GM19372 (cell line): ENCODE measurements around the gene SULT1A2.
"Not testable (repeated sequence)": the region's sequence is repeated elsewhere in the genome, so short reads cannot be mapped to it uniquely, and the experiment has no call there.

Experiments used
- ATAC-seq: cut with Tn5 transposase; IDR thresholded peaks from one replicate; pipeline ENCODE4 v1.9.1; 2021; ENCODE audit warnings: mild to moderate bottlenecking, low read depth, moderate library complexity; ENCODE audit not compliant: unreplicated experiment

Gene SULT1A2

DNA sequence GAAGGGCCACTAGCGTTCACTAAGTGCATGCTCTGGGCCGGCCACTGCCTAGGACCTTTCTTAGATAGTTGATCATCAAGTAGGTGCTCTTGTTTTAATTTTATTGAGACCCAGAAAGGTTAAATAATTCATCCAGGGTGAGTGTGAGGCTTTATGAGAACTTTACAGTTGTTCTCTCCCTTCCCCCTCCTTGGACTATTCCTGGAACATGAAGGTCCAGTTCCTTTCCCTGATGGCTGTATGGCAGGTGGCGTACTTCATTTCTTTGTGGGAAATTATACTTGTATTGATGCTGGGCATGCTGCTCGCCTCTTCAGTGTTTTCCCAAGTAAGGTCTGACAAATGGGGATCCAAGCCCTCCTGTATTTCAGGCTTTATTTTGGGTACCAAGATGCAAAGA is 34.7 kb downstream of the SULT1A2 start:
- no peak for ATAC-seq

DNA sequence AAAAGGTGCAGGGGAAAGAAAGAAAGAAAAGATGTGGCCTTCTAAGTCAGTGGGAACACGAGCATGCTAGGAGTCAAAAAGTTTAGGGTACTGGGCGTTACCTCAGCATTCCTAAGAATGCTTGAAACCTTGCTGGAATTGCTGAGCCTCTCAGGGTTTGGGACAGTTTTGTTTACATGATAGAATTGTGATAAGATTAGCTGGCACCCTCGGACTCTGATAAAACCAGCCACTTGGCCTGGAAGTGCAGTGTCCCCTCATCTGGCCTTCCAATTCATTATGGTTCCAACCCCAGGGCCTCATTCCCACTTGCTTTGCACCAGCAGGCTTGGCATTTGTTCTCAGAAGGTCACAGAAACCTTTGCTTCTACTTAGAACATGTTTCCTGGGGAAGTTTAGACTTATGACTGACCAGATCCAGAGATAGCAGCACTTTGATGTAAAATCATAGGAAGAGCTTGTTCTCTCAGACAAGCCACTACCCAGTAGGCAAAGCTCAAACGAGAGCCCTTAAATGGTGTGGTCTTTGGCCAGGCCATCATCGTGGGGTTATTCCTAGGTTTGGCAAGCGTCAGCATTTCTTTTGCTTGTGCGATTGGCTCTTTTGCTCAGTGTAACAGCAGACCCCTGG is 35.2 kb downstream of the SULT1A2 start:
- ATAC-seq: no peak

DNA sequence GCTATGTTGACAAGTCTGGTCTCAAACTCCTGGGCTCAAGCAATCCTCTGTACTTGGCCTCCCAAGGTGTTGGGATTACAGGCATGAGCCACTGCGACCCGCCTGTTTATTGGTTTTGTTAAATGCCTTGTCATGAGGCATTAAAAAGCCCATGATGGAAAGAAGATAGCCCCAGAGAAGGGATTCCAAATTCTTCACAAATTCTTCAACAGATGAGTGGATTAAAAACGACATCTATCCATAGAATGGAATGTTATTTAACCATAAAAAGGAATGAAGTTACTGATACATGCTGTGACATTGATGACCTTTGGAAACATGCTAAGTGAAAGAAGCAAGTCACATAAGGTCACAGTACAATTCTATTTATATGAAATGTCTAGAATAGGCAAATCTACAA is 38.4 kb downstream of the SULT1A2 start:
- no peak for ATAC-seq

DNA sequence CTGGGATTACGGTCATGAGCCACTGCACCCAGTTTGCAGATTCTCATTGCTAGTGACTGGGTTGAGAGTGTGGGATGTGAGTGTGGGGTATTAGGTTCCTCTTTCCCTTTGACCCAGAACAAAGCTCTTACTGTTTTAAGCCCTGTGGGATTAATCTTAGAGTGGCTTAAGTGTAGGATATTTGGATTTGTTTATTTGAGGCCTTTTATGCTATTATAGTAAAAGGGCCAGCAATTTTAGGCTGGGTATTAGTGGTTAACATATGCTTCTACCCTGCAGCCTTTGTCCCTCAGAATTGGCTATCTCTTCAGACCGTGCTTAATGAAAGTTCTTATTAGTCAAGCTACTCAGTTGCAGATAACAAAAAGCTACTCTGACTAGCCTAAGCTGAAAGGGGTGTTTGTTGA is 39.9 kb downstream of the SULT1A2 start:
- no peak for ATAC-seq

DNA sequence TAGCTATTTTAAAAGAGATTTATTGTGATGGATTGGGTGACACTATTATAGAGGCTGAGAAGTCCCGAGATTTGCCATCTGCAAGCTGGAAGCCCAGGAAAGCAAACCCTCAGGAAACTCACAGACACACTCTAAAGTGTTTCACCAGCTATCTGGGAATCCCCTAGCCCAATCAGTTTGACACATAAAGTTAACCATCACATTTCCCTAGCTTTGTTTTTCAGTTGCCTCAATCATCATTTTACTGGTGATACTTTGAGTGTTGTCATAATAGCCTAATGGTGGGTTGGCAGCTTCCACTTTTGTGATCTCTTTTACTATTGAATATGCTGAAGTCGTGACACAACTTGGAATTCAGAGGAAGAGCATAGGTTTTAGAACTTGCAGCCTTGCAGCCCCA is 41.3 kb downstream of the SULT1A2 start:
- no peak for ATAC-seq

DNA sequence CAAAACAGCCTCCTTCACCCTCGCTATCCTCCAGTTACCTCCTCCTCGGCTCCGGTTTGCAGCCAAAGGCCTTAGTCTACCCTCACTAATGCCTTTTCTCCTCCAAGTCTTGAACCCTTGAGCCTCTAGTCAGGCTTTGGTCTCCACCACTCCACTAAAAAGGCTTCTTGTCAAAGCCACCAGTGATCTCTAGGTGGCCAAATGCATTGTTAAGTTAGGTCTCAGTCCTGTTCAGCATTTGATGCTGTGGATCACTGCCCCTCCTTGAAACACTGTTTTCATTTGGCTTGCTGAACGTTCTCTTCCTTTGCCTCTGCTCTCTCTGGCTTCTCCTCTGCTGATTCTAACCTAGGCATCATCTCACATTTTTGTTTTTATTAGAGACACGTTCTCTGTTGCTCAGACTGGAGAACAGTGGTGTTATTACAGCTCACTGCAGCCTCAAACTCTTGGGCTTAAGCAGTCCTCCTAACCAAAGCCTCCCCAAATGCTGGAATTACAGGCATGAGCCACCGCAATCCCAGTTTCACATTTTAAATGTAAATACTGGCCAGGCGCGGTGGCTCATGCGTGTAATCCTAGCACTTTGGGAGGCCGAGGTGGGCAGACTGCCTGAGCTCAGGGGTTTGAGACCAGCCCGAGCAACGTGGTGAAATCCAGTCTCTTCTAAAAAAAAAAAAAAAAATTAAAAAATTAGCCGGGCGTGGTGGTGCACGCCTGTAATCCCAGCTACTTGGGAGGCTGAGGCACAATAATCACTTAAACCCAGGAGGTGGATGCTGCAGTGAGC is 42.0 kb downstream of the SULT1A2 start:
- ATAC-seq: no peak

DNA sequence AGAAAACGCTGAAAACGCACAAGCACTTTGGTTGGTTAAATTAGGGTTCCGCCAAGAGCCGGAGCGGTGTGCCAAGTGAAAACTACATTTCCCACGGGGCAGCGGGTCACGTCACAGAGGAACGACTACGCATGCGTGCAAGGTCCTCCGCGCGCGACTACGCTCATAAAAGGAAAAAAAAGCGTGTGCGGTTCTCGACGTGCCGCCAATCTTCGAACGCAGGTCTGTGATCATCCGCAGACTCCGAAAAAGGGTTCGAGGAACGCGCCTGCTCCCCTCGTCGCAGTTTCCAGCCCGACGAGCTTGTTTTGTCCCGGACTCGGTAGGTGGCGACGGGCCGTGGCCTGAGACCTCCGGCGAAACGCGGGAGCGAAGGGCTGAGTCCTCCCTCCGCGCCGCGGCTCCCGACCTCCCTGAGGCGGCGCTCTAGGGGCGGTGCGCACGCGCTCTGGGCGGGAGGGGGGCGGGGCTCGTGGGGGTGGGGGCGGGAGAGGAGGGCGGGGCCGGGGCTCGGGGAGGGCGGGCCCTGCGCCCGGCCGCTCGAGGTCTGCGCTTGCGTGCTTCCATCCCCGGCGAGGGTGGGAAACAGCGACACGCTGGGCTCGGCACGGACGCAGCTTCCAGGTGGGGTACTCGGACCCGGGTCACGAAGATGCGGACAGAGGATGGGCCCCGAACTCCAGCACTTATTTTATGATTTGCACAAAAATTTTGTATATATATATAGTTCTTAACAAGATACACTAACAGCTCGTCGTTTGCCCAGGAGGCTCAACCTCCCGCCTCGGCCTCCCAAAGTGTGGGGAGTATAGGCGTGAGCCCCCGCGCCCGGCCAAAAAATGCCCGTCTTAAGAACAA is 42.8 kb downstream of the SULT1A2 start, which contains the start of gene SGF29:
Gene SGF29 (plus strand): TSS at position 145 of the 858 bp plus-strand sequence. CDS start 27,150 bp downstream, outside the sequence.
- peak; percentile 86 for ATAC-seq

DNA sequence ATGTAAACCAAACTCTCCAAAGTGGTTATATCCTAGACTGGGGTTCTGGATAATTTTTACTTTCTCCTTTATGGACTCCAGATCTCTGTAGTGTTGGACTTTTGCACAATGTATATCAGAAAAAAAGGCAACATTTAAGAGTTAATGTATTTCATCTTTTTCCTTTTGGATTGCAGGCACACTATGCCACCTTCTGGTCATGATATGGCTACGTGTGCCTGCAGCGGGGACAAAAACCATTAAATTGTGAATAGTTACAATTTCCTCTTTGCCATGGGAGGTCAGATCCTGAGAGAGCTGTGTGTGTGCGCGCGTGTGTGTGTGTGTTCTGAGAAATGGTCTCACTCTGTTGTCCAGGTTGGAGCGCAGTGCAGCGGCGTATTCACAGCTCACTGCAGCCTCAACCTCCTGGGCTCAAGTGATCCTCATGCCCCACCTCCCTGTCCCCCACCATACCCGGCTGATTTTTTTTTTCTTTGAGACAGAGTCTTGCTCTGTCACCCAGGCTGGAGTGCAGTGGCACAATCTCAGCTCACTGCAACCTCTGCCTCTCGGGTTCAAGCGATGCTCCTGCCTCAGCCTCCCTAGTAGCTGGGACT is 47.5 kb downstream of the SULT1A2 start:
- ATAC-seq: no peak

DNA sequence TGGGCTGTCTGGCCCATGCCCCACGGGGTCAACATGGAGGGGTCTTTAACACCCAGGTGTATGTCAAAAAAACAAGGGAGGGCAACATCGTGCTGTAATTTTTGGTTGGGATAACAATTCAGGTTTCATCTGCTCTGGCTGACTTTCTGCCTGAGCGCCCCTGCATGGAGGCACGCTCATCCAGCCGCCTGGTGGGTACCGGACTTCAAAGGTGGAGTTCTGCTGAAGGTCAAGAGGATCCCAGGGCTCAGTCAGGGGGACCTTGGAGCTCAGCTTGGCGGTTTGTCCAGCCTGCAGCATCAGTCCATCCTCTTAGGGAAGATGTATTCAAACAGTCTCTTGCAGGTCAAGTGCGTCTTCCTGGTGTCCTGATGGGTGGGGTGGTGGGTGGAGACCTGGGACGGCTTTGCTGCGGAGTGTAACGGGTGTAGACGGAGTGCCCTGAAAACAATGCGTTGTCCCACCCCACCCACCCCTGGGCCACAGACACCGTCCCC is 48.5 kb downstream of the SULT1A2 start:
- ATAC-seq: no peak

DNA sequence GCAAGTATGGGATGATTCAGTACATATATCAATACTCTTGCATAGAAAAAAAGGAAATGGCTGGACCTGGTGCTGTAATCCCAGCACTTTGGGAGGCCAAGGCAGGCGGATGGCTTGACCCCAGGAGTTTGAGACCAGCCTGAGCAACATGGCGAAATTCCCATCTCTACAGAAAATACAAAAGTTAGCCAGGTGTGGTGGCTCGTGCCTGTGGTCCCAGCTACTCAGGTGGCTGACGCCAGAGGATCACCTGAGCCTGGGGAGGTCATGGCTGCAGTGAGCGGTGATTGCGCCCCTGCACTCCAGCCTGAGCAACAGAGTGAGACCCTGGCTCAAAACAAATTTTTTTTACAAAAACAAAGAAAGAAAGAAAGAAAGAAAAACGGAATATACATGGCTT is 50.2 kb downstream of the SULT1A2 start:
- no peak for ATAC-seq

DNA sequence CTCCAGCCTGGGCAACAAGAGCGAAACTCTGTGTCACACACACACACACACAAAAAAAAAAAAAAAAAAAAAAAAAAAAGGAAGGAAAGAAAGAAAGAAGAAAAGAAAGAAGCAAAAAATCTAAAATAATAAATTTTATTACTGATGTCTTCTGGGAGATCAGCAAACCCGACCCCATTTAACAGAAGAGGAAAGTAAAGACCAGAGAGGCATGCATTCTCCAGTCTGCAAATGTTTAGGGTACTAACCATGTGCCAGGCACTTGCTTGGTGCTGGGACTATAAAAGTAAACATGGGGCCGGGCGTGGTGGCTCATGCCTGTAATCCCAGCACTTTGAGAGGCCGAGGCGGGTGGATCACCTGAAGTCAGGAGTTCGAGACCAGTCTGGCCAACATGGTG is 50.9 kb downstream of the SULT1A2 start:
- ATAC-seq: not testable (repeated sequence)

DNA sequence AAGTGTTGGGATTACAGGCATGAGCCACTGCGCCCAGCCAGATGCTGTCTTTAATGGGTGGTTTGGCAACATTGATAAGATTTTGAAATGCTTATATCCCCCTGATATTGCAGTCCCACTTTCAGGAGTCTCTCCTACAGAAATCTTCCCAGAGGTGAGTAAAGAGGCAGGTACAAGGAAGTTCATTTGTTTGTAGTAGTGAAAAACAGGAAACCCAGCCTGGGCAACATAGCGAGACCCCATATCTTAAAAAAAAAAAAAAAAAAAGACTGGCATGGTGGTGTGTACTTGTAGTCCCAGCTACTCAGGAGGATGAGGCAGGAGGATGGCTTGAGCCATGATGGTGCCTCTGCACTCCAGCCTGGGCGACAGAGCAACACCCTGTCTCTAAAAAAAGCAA is 51.9 kb downstream of the SULT1A2 start:
- ATAC-seq: no peak

DNA sequence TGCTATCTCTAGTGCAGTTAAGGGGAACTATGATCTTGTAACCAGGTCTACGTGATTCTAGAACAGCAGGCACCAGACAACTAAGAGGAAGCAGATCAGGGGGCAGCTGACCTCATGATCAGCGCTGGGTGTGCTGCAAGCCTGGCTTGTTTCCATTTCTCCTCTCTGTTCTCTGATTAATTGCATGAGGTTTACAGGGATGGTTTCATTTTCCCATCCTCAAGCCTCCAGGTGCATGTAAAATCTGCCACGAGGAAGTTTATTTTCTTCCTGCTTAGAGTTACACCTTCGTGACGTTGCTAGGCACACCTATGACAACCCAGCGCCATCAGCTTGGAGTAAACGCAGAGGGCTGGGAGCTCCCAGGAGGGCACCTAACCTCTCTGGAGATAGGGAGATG is 53.8 kb downstream of the SULT1A2 start:
- ATAC-seq: no peak

DNA sequence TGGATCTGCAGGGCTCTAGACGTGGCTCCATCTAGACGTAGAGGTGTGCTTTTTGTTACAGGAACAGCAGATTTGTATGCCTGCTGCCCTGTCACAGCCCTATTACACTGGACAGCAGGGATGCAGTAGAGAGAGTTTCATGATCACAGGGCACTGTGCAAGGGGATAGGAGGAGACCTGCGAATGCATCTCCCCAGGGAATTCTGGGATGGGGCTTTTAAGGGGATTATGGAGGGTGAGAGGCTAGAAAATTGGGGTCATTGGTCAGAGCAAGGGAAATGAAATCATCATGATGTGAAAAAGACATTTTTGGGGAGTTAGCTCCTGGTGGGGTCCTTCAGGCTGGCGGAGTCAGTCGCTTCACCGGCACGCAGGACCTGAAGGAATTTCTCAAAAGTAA is 54.2 kb downstream of the SULT1A2 start:
- ATAC-seq: no peak
